Left ventricle myocardium inferior (tissue), 1 donor: ENCODE data around the gene SLC25A18. TPM values are rescaled to one million over a fixed set of nuclear protein-coding genes. Genes with fewer than 3 reads are reported as not detected.
"Not testable (repeated sequence)": the region's sequence is repeated elsewhere in the genome, so short reads cannot be mapped to it uniquely, and the experiment has no call there.

ENCODE experiments used
- DNase-seq: peaks from one replicate; pipeline ENCODE4 v3.0.0-alpha.2; 2020
- H3K27ac ChIP-seq: fragments of 200-600 bp; replicated peaks from 2 replicates; pipeline ENCODE4 v1.8.0; 2021
- H3K27me3 ChIP-seq: fragments of 200-600 bp; 2 replicates; pipeline ENCODE4 v1.8.0; 2021; ENCODE audit warnings: low read depth
- H3K36me3 ChIP-seq: fragments of 200-600 bp; 2 replicates; pipeline ENCODE4 v1.8.0; 2021
- H3K4me1 ChIP-seq: fragments of 200-600 bp; 2 replicates; pipeline ENCODE4 v1.8.0; 2021
- H3K4me3 ChIP-seq: fragments of 200-600 bp; 2 replicates; pipeline ENCODE4 v1.8.0; 2021; ENCODE audit warnings: mild to moderate bottlenecking, moderate library complexity
- H3K9me3 ChIP-seq: fragments of 200-600 bp; replicated peaks from 2 replicates; pipeline ENCODE4 v1.8.0; 2021
- intact Hi-C: fragments of 100-400 bp; cut with micrococcal nuclease; formaldehyde crosslinking; loops from one replicate; pipeline ENCODE4 v1.11.0; 2022
- total RNA-seq: library from RNA; stranded (reverse); fragmentation: NEBNext Ultra II Directional; extraction: Animal tissue kit (Norgen Biotek cat#: 25700); gene quantifications from one replicate; pipeline ENCODE4 v1.2.1, GENCODE V29; 2021
- TF ChIP-seq, protein P1 (sequence below): fragments of 200-600 bp; IDR thresholded peaks from 2 replicates; pipeline ENCODE4 v1.8.0; 2021; ENCODE audit warnings: antibody characterized with exemption, mild to moderate bottlenecking, borderline replicate concordance
- donor health status: DM: no; HTN: yes; CAD: no; lungs with severe emphysema.

The SLC25A18 gene
- total RNA-seq, 1 donor from 2014 or later: 2.7 TPM

DNA sequence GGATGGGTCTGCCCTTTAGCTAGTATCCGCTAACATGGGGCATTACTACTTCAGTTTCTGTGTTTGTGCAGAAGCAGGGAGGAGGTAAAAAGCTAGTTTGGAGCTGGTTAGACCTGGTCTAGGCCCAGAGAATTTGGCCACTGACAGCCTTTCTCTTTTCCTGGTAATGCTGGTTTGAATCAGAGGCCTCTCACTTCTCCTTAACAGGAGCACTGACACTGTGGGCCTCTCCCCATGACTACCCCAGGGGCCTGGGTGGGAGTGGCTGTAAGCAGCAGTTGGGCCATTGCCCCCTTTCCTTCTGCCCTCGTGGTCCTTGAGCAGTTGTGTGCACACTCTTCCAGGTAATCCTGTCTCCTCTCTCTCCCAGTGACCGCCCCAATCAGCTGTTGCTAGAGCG lies 8.5 kb upstream of the SLC25A18 start:
- peaks cover 30% of the 10 kb centered on the region for H3K4me1 ChIP-seq
- H3K27ac ChIP-seq: no peak overlapping the region
- TF ChIP-seq, protein P1, sequence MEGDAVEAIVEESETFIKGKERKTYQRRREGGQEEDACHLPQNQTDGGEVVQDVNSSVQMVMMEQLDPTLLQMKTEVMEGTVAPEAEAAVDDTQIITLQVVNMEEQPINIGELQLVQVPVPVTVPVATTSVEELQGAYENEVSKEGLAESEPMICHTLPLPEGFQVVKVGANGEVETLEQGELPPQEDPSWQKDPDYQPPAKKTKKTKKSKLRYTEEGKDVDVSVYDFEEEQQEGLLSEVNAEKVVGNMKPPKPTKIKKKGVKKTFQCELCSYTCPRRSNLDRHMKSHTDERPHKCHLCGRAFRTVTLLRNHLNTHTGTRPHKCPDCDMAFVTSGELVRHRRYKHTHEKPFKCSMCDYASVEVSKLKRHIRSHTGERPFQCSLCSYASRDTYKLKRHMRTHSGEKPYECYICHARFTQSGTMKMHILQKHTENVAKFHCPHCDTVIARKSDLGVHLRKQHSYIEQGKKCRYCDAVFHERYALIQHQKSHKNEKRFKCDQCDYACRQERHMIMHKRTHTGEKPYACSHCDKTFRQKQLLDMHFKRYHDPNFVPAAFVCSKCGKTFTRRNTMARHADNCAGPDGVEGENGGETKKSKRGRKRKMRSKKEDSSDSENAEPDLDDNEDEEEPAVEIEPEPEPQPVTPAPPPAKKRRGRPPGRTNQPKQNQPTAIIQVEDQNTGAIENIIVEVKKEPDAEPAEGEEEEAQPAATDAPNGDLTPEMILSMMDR: no peak
- H3K36me3 ChIP-seq: no peaks in the 10 kb centered on the region
- no peak for DNase-seq
- H3K4me3 ChIP-seq: no peak overlapping the region
- intact Hi-C loops: no loop called here
- H3K9me3 ChIP-seq: no peaks in the 10 kb centered on the region
- no peaks in the 10 kb centered on the region for H3K27me3 ChIP-seq

DNA sequence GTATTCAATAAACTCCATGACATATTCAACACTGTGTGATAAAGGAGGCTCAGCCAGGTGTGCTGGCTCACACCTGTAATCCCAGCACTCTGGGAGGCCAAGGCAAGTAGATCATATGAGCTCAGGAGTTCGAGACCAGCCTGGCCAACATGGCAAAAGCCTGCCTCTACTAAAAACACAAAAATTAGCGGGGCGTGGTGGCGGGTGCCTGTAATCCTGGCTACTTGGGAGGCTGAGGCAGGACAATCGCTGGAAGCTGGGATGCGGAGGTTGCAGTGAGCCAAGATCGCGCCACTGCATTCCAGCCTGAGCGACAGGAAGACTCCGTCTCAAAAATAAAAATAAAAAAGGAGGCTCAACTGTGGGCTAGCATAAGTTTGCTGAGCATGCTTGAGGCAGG lies 4.1 kb upstream of the SLC25A18 start:
- H3K36me3 ChIP-seq: no peaks in the 10 kb centered on the region
- peaks cover 24% of the 10 kb centered on the region for H3K4me1 ChIP-seq
- intact Hi-C loops: no loop called here
- H3K4me3 ChIP-seq: no peak overlapping the region
- TF ChIP-seq, protein P1: no peak
- no peaks in the 10 kb centered on the region for H3K9me3 ChIP-seq
- H3K27ac ChIP-seq: peak overlapping the region; percentile 98
- no peak for DNase-seq
- no peaks in the 10 kb centered on the region for H3K27me3 ChIP-seq

DNA sequence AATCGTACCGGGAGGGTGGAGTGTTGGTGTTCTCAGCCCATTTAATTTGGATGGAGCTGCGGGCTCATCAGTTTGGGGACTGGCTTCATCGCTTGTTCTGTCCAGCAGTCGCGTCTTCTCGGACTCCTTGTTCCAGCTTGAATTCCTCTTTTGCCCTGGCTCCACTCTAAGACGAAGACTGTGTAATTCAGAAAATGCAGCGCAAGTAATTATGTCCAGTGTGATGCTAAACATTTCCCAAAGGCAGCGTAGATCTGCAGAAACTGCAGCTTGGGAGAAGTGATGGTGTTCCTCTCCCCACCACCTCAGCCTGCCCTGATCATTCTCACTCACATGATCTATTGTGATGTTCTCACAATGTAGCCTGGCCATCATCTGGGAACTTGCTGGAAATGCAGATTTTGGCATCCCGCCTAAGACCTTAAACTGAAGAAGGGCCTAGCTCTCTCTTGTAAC lies 666 bp downstream of the SLC25A18 start:
- H3K27me3 ChIP-seq: no peaks in the 10 kb centered on the region
- TF ChIP-seq, protein P1: no peak
- H3K27ac ChIP-seq: peak overlapping the region; percentile 98
- DNase-seq: no peak
- intact Hi-C loops: no loop called here
- H3K4me1 ChIP-seq: peaks cover 27% of the 10 kb centered on the region
- peak overlapping the region; percentile 44 for H3K4me3 ChIP-seq
- no peaks in the 10 kb centered on the region for H3K9me3 ChIP-seq
- H3K36me3 ChIP-seq: no peaks in the 10 kb centered on the region

DNA sequence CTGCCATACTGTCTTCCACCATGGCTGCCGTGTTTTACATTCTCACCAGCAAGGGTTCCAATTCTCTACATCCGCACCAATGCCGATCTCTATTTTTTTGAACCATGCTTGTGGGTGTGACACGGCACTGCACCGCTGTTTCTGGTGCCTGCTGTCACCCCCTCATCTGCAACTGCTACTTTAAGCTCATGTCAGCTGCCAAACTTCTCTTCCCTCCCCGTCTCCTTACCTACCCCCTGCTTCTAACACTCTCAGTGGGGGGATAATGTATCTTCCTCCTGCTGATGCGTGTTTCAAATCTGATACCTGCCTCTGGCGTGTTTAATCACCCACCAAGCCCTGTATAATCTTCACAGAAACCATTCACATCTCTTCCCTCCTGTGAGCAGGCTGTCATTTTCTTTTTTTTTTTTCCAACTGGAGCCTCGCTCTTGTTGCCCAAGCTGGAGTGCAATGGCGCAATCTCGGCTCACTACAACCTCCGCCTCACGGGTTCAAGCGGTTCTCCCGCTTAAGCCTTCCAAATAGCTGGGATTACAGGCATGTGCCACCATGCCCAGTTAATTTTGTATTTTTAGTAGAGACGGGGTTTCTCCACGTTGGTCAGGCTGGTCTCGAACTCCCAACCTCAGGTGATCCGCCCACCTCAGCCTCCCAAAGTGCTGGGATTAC lies 2.9 kb downstream of the SLC25A18 start:
- H3K27me3 ChIP-seq, intact Hi-C loops, H3K9me3 ChIP-seq, H3K4me3 ChIP-seq, DNase-seq, H3K36me3 ChIP-seq: not testable (repeated sequence)
- peaks cover 47% of the 10 kb centered on the region for H3K4me1 ChIP-seq
- peak overlapping the region; percentile 98 for H3K27ac ChIP-seq

DNA sequence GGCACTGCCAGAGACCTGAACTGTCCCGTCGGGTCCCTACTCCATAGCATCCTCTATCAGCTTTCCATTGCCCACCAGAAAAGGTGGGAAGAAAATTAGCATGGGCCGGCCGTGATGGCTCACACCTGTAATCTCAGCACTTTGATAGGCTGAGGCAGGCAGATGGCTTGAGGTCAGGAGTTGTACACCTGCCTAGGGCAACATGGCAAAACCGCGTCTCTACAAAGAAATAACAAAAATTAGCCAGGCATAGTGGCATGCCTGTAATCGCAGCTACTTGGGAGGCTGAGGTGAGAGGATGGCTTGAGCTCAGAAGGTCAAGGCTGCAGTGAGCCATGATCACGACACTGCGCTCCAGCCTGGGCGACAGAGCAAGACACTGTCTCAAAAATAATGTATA lies 3.5 kb downstream of the SLC25A18 start:
- Histone ChIP-seq H3K36me3 (no peaks in the 10 kb centered on the region), H3K27me3 (no peaks in the 10 kb centered on the region), H3K4me3 (no peak overlapping the region), H3K27ac (peak overlapping the region; percentile 98), H3K9me3 (no peaks in the 10 kb centered on the region), H3K4me1 (peaks cover 53% of the 10 kb centered on the region)
- DNase-seq: no peak
- TF ChIP-seq, protein P1: no peak
- intact Hi-C loops: no loop called here

DNA sequence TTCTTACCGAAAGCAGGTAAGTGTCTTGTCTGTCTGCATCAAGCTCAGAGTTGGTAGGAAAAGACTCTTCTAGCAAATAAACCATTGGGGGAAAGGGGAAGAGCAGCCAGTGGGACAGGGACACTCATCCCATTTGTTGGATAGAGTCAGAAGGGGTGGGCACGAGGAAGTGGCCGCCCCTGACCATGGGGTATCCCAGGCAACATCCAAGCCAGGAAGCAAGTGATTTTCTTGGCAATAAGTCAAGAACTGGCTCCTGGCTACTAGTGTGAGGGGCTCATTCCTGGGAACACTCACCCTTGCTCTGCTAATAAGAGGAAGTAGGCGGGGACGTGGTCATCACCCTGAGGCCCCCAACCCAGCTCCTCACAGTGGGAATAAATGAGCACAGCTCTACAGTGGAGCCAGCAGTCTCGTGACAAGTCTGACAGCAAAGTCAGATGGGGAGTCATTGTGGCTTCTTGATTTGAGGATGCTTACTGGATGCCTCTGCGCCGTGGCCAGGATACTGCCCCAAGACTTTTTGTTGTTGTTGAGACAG lies 6.7 kb downstream of the SLC25A18 start:
- DNase-seq: no peak
- TF ChIP-seq, protein P1: no peak
- Histone ChIP-seq H3K27me3 (no peaks in the 10 kb centered on the region), H3K36me3 (no peaks in the 10 kb centered on the region), H3K4me3 (peak overlapping the region; percentile 59), H3K9me3 (no peaks in the 10 kb centered on the region), H3K4me1 (peaks cover 40% of the 10 kb centered on the region), H3K27ac (peak overlapping the region; percentile 98)
- intact Hi-C loops: loop anchor here (10.0 kb wide), 1 partner anchor 65 kb away; the partner anchor contains the start of gene BCL2L13
